Fibroblast of skin of left quadriceps (primary cell): Measurements from ENCODE around the gene HECTD2.
"Not testable (repeated sequence)": the region's sequence is repeated elsewhere in the genome, so short reads cannot be mapped to it uniquely, and the experiment has no call there.

Experiments used
- DNase-seq, 2 experiments: peaks; one replicate each; pipeline ENCODE4 v3.0.0-alpha.2; 2013; ENCODE audit warnings: low read depth in 2 of 2

The HECTD2 gene, protein sequence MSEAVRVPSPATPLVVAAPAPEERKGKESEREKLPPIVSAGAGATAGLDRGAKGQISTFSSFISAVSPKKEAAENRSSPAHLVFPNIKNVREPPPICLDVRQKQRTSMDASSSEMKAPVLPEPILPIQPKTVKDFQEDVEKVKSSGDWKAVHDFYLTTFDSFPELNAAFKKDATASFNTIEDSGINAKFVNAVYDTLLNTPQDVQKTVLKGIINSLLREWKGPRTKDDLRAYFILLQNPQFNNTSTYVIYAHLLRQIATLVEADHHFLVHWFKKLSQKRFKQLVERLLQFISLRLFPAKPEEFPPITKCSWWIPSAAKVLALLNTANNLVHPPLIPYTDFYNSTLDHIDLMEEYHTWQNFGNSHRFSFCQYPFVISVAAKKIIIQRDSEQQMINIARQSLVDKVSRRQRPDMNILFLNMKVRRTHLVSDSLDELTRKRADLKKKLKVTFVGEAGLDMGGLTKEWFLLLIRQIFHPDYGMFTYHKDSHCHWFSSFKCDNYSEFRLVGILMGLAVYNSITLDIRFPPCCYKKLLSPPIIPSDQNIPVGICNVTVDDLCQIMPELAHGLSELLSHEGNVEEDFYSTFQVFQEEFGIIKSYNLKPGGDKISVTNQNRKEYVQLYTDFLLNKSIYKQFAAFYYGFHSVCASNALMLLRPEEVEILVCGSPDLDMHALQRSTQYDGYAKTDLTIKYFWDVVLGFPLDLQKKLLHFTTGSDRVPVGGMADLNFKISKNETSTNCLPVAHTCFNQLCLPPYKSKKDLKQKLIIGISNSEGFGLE

DNA sequence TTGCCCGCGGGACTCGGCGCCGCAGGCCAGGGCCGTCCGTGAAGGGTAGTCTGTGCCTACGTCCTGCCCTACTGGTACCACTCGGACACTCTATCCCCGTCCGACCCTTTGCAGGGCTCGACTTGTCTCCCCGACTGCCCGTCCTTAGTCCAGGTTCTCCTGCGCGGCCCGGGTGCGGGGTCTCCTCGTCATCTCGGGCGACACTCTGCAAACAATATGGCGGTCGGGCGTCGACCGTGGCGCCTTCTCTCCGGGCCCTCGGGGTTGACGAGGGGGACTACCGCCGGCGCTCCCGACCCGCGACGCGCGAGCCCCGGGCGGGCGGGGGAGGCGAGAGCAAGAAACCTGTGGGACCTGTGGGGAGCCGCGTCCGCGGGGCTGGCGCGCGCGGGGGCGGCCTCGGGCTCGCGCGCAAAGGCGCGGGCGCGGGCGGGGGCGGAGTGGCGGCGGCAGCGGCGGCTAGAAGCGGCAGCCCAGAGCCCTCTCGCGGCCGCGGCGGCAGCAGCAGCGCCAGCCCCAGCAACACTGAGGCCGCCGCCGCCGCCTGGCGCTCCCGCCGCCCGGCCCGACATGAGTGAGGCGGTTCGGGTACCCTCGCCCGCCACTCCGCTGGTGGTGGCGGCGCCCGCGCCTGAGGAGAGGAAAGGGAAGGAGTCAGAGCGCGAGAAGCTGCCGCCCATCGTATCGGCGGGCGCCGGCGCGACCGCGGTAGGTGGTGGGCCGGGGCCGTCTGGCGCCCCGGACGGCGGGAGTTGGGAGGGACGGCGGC, at the start of gene HECTD2:
HECTD2 (plus strand) TSS at position 476 of the 769 bp plus-strand sequence; CDS start at position 571, 95 bp downstream.
- peak; percentile 41 to 53 for DNase-seq

- DNase-seq = no peak
Measured at GRCh38 chr10:91360461-91360860, 49.7 kb upstream of the HECTD2 start.

DNA sequence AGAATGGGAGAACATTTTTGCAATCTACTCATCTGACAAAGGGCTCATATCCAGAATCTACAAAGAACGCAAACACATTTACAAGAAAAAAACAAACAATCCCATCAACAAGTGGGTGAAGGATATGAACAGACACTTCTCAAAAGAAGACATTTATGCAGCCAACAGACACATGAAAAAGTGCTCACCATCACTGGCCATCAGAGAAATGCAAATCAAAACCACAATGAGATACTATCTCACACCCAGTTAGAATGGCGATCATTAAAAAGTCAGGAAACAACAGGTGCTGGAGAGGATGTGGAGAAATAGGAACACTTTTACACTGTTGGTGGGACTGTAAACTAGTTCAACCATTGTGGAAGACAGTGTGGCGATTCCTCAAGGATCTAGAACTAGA, 44.6 kb upstream of the HECTD2 start:
- DNase-seq = not testable (repeated sequence)

GRCh38 chr10:91366704-91367103, 43.4 kb upstream of the HECTD2 start:
- no peak for DNase-seq

- DNase-seq = no peak
Measured at GRCh38 chr10:91367127-91367531, 43.0 kb upstream of the HECTD2 start.

GRCh38 chr10:91367558-91367957, 42.6 kb upstream of the HECTD2 start:
- DNase-seq = no peak

- not testable (repeated sequence) for DNase-seq
Measured at GRCh38 chr10:91369978-91370589, 40.1 kb upstream of the HECTD2 start.

- no peak for DNase-seq
Measured at GRCh38 chr10:91374052-91374451, 36.1 kb upstream of the HECTD2 start.

DNA sequence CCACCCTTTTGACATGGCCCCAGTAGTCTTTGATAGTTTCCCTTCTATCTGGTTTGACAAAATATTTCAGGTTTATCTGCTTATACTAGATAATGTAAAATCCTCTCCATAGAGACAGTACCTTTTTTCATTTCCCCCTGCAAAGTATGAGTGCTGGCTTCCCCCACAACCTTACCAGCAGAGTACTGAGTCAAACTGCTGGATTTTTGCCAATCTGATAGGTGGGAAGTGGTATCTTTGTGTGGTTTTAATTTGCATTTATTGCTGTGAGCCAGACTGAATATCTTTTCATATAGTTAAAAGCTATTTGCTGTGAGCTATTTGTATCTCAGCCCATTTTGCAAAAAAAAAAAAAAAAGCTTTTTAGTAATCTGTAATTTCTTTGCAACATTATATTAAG, 32.1 kb upstream of the HECTD2 start:
- peak in 1 of 2 experiments; percentile 20 for DNase-seq

GRCh38 chr10:91380873-91381256, 29.3 kb upstream of the HECTD2 start:
- DNase-seq = no peak

- DNase-seq = no peak
Measured at GRCh38 chr10:91381257-91381891, 28.8 kb upstream of the HECTD2 start.

DNA sequence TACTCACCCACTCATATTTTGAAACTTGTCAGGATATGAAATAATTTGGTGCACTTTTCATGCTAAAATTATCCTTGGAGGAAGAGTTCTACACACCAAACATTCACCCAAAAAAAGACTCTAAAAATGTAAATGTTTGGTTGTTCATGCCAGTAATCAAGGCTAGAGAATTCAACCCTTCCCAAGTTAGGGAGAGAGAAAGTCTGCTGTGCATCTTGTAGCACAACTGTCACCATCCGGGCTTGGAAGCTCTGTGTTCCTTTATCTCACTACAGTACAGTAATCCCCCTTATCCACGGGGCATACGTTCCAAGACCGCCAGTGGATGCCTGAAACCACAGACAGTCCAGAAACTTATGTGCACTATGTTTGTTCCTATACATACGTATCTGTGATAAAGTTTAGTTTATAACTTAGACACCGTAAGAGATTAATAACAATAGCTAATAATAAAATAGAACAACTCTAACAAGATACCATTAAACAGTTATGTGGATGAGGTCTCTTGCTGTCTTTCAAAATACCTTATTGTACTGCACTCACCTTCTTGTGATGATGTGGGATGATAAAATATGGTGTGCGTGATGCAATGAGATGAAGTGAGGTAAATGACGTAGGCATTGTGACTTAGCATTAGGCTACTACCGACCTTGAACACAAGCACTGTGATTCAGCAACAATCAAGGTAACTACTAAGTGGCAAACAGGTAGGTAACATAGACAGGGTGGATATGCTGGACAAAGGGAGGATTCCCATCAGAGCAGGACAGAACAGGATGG, 24.6 kb upstream of the HECTD2 start:
- no peak for DNase-seq

GRCh38 chr10:91389636-91390512, 20.3 kb upstream of the HECTD2 start:
- no peak for DNase-seq

GRCh38 chr10:91390513-91390825, 19.7 kb upstream of the HECTD2 start:
- not testable (repeated sequence) for DNase-seq

DNA sequence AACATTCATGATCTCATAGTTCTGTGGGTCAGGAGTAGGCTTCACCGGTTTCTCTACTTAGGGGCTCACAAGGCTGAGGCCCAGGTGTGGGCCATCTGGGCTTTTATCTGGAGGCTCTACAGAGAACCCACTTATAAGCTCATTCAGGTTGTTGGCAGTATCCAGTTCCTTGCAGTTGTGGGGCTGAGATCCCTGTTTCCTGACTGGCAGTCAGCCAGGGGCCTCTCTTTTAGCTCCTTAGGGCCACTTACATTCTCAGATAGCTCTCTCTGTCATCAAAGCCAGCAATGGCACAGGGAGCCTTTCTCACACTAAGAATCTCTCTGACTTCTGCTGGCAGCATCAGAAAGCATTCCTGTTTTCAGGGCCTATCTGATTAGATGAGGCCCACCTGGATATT, 18.2 kb upstream of the HECTD2 start:
- DNase-seq = no peak

GRCh38 chr10:91406322-91406721, 3.8 kb upstream of the HECTD2 start:
- DNase-seq = no peak

GRCh38 chr10:91409069-91409868, 875 bp upstream of the HECTD2 start:
- peak; percentile 64 to 67 for DNase-seq

- DNase-seq = no peak
Measured at GRCh38 chr10:91410638-91411371, 661 bp downstream of the HECTD2 start.
